ENCODE data around the gene SF3B3.

The SF3B3 gene

DNA sequence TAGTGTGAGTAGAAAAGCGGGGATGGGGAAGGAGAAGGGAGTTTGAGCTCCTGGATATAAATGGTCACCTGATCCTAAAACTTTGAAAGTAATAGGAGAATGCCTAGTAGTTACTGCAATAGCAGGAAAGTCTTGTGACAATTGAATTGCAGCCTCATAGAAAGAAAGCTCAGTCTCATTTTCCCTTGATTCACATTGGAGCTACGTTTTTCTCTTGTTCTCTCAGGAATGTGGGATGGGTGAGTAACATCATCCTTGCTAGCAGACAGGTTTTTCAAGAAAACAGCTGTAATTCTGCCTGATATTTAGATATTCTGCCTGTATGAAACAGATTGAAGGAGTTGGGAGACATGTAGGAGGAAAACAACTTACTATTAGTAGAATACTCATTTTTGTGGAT lies 25.3 kb downstream of the SF3B3 start:
- DNase-seq (ENCODE audit: insufficient read length) = no peak
- FAIRE-seq = no peak
- TF ChIP-seq TAF1 (IDR thresholded peaks at IDR 0.05; ENCODE audit: borderline replicate concordance, low read depth, low read length) = no peak
- TF ChIP-seq POLR2A (IDR thresholded peaks at IDR 0.05; ENCODE audit: low read depth, low read length) = no peak
- no peak for TF ChIP-seq POLR2AphosphoS5 (IDR thresholded peaks at IDR 0.05; ENCODE audit: low read depth, low read length)

DNA sequence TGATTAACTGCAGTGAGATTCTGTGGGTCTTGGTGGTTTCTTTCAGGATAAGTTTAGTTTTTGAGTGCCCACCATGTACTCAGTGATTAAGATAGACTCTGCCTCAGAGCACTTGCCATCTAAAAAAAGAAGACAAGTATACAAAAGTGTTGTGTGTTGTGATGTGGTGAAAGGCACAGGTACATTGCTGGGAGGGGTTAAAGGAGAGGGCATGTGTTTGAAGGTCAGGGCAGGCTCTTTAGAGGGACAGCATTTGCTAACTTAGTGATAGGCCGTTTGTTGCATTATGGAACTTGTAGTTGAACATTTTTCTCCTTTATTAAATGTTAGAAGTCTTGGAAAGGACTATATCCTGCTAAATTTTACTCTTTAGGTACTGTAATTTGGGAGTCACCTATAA lies 26.5 kb downstream of the SF3B3 start:
- FAIRE-seq (no peak), DNase-seq (ENCODE audit: insufficient read length) (no peak)
- TF ChIP-seq POLR2A (IDR thresholded peaks at IDR 0.05; ENCODE audit: low read depth, low read length) (no peak), POLR2AphosphoS5 (IDR thresholded peaks at IDR 0.05; ENCODE audit: low read depth, low read length) (no peak), TAF1 (IDR thresholded peaks at IDR 0.05; ENCODE audit: borderline replicate concordance, low read depth, low read length) (no peak)

DNA sequence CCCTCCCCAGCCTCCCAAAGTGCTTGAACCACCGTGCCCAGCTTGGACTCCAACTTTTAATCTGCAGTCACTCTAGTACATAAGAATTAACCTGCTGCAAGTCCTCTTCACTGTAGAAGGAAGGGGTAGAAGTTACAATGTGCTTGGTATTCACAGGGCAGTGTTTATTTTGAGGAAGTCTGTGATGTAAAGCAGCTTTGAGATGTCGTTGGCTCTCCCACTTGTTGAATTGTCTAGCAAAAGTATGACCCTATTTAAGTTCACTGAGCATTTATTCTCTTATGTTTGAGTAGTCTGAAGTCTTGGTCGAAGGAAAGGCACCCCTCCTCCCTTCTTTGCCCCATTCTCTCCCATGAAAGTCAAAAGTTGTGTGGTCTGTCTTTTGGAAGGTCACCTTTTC lies 28.2 kb downstream of the SF3B3 start:
- TF ChIP-seq POLR2AphosphoS5 (IDR thresholded peaks at IDR 0.05; ENCODE audit: low read depth, low read length) = no peak
- TF ChIP-seq TAF1 (IDR thresholded peaks at IDR 0.05; ENCODE audit: borderline replicate concordance, low read depth, low read length) = no peak
- TF ChIP-seq POLR2A (IDR thresholded peaks at IDR 0.05; ENCODE audit: low read depth, low read length) = no peak
- DNase-seq (ENCODE audit: insufficient read length) (no peak), FAIRE-seq (no peak)

GRCh38 chr16:70552675-70553074 lies 29.1 kb downstream of the SF3B3 start:
- FAIRE-seq (no peak), DNase-seq (ENCODE audit: insufficient read length) (no peak)
- TF ChIP-seq POLR2A (IDR thresholded peaks at IDR 0.05; ENCODE audit: low read depth, low read length) = no peak
- TF ChIP-seq POLR2AphosphoS5 (IDR thresholded peaks at IDR 0.05; ENCODE audit: low read depth, low read length) = no peak
- TF ChIP-seq TAF1 (IDR thresholded peaks at IDR 0.05; ENCODE audit: borderline replicate concordance, low read depth, low read length) = no peak

GRCh38 chr16:70553645-70554044 lies 30.0 kb downstream of the SF3B3 start:
- FAIRE-seq (no peak), DNase-seq (ENCODE audit: insufficient read length) (no peak)
- TF ChIP-seq POLR2A (IDR thresholded peaks at IDR 0.05; ENCODE audit: low read depth, low read length) = no peak
- no peak for TF ChIP-seq TAF1 (IDR thresholded peaks at IDR 0.05; ENCODE audit: borderline replicate concordance, low read depth, low read length)
- TF ChIP-seq POLR2AphosphoS5 (IDR thresholded peaks at IDR 0.05; ENCODE audit: low read depth, low read length) = no peak

GRCh38 chr16:70556063-70556462 lies 32.4 kb downstream of the SF3B3 start:
- TF ChIP-seq POLR2AphosphoS5 (IDR thresholded peaks at IDR 0.05; ENCODE audit: low read depth, low read length) (no peak), TAF1 (IDR thresholded peaks at IDR 0.05; ENCODE audit: borderline replicate concordance, low read depth, low read length) (no peak), POLR2A (IDR thresholded peaks at IDR 0.05; ENCODE audit: low read depth, low read length) (no peak)

DNA sequence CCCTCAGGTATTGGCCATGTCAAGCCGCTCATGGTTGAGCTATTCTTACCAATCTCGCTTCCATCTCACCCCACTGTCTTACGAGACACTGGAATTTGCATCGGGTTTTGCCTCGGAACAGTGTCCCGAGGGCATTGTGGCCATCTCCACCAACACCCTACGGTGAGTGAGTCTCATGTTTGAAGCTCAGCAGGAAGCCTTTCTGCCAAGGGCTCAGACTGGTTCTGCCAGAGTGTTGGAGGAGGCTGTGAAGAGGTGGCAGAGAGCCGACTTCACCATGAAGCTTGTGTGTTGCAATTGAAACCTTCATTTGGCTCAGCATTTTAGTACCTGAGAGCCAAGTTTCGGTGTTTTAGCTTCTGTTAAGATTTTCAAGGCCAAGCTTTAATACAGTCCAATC lies 38.0 kb downstream of the SF3B3 start:
- TF ChIP-seq POLR2A (IDR thresholded peaks at IDR 0.05; ENCODE audit: low read depth, low read length) = no peak
- TF ChIP-seq POLR2AphosphoS5 (IDR thresholded peaks at IDR 0.05; ENCODE audit: low read depth, low read length) = no peak
- no peak for TF ChIP-seq TAF1 (IDR thresholded peaks at IDR 0.05; ENCODE audit: borderline replicate concordance, low read depth, low read length)
- DNase-seq (ENCODE audit: insufficient read length) = no peak
- no peak for FAIRE-seq

More at GRCh38 chr16:70556063-70556462, 32.4 kb downstream of the SF3B3 start:
- DNase-seq (ENCODE audit: insufficient read length) (no peak), FAIRE-seq (no peak)

DNA sequence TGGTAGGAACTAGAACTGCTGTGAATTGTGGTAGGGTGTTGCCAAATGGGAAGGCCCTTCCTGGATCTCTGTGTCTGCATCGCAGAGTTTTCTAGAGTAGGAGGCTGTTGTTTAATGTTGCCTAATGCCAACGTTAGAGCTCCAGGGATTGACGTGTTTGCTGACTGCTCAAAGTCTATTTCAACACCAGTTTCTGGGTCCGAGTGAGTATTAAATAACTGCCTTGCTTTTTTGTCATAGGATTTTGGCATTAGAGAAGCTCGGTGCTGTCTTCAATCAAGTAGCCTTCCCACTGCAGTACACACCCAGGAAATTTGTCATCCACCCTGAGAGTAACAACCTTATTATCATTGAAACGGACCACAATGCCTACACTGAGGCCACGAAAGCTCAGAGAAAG lies 40.0 kb downstream of the SF3B3 start:
- DNase-seq (ENCODE audit: insufficient read length) (no peak), FAIRE-seq (no peak)
- no peak for TF ChIP-seq POLR2AphosphoS5 (IDR thresholded peaks at IDR 0.05; ENCODE audit: low read depth, low read length)
- no peak for TF ChIP-seq TAF1 (IDR thresholded peaks at IDR 0.05; ENCODE audit: borderline replicate concordance, low read depth, low read length)
- no peak for TF ChIP-seq POLR2A (IDR thresholded peaks at IDR 0.05; ENCODE audit: low read depth, low read length)

GRCh38 chr16:70565053-70565452 lies 41.4 kb downstream of the SF3B3 start:
- DNase-seq (ENCODE audit: insufficient read length) = no peak
- no peak for TF ChIP-seq TAF1 (IDR thresholded peaks at IDR 0.05; ENCODE audit: borderline replicate concordance, low read depth, low read length)
- TF ChIP-seq POLR2AphosphoS5 (IDR thresholded peaks at IDR 0.05; ENCODE audit: low read depth, low read length) = no peak
- TF ChIP-seq POLR2A (IDR thresholded peaks at IDR 0.05; ENCODE audit: low read depth, low read length) = no peak
- no peak for FAIRE-seq

- TF ChIP-seq POLR2AphosphoS5 (IDR thresholded peaks at IDR 0.05; ENCODE audit: low read depth, low read length) (no peak), TAF1 (IDR thresholded peaks at IDR 0.05; ENCODE audit: borderline replicate concordance, low read depth, low read length) (no peak), POLR2A (IDR thresholded peaks at IDR 0.05; ENCODE audit: low read depth, low read length) (no peak)
- DNase-seq (ENCODE audit: insufficient read length) = no peak
Measured at GRCh38 chr16:70568601-70569237, 45.1 kb downstream of the SF3B3 start.

GRCh38 chr16:70569752-70570151 lies 46.1 kb downstream of the SF3B3 start:
- DNase-seq (ENCODE audit: insufficient read length) (no peak), FAIRE-seq (no peak)
- no peak for TF ChIP-seq TAF1 (IDR thresholded peaks at IDR 0.05; ENCODE audit: borderline replicate concordance, low read depth, low read length)
- TF ChIP-seq POLR2A (IDR thresholded peaks at IDR 0.05; ENCODE audit: low read depth, low read length) = no peak
- TF ChIP-seq POLR2AphosphoS5 (IDR thresholded peaks at IDR 0.05; ENCODE audit: low read depth, low read length) = no peak

More at GRCh38 chr16:70568601-70569237, 45.1 kb downstream of the SF3B3 start:
- no peak for FAIRE-seq

DNA sequence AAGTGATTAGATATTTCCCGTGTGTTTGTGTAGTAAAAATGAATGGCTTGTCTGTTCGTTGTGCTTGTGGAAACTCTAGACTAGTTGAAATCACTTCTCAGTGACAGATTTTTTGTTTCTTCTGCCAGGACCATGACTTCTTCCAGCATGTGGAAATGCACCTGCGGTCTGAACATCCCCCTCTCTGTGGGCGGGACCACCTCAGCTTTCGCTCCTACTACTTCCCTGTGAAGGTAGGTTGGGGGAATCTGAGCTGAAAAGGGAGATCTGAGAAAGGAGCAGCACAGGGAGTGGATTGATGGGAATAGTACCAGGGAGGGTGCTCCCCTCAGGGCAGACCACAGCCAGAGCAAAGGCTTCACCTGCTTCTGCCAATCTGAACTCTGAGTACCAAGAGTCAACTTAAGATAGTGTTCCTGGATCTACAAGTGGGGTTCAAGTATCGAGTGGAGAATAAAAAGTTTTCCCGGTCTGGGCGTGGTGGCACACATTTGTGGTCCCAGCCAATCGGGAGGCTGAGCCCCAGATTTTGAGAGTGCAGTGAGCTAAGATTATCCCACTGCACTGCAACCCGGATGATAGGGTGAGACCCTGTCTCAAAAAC lies 47.5 kb downstream of the SF3B3 start:
- no peak for DNase-seq (ENCODE audit: insufficient read length)
- FAIRE-seq = no peak
- no peak for TF ChIP-seq TAF1 (IDR thresholded peaks at IDR 0.05; ENCODE audit: borderline replicate concordance, low read depth, low read length)
